KMS-11 (cell line): ENCODE results near the gene DHX35.

Source experiments
- H2AFZ ChIP-seq: fragments of 200-600 bp; sonication (generic); 2 replicates; pipeline ENCODE4 v1.6.1; 2016; ENCODE audit warnings: antibody characterized with exemption, mixed run types, low read depth
- H3K27ac ChIP-seq: fragments of 200-600 bp; sonication (generic); 2 replicates; pipeline ENCODE4 v1.6.1; 2016; ENCODE audit warnings: mild to moderate bottlenecking, mixed run types
- H3K27me3 ChIP-seq: fragments of 200-600 bp; sonication (generic); 2 replicates; pipeline ENCODE4 v1.6.1; 2017; ENCODE audit warnings: mild to moderate bottlenecking, low read depth, mixed run types, moderate library complexity; ENCODE audit not compliant: insufficient read depth
- H3K36me3 ChIP-seq: fragments of 200-600 bp; sonication (generic); 2 replicates; pipeline ENCODE4 v1.6.1; 2017; ENCODE audit warnings: mild to moderate bottlenecking, mixed run types; ENCODE audit not compliant: insufficient read depth
- H3K4me1 ChIP-seq: fragments of 200-600 bp; sonication (generic); 2 replicates; pipeline ENCODE4 v1.6.1; 2016; ENCODE audit warnings: mild to moderate bottlenecking, low read depth, mixed run types; ENCODE audit not compliant: poor library complexity, severe bottlenecking
- H3K4me2 ChIP-seq: fragments of 200-600 bp; sonication (generic); 2 replicates; pipeline ENCODE4 v1.7.0; 2016; ENCODE audit warnings: mild to moderate bottlenecking, mixed run types
- H3K4me3 ChIP-seq: fragments of 200-600 bp; sonication (generic); IDR thresholded peaks from 2 replicates; pipeline ENCODE4 v1.6.1; 2017; ENCODE audit warnings: low read depth, low read length, mixed read lengths; ENCODE audit not compliant: insufficient read depth
- H3K79me2 ChIP-seq: fragments of 200-600 bp; sonication (generic); 2 replicates; pipeline ENCODE4 v1.6.1; 2016; ENCODE audit warnings: low read depth, mixed run types; ENCODE audit not compliant: insufficient read depth
- H3K9ac ChIP-seq: fragments of 200-600 bp; sonication (generic); 2 replicates; pipeline ENCODE4 v1.6.1; 2016; ENCODE audit warnings: mild to moderate bottlenecking, mixed run types
- H4K20me1 ChIP-seq: fragments of 200-600 bp; sonication (generic); 2 replicates; pipeline ENCODE4 v1.6.1; 2016; ENCODE audit warnings: mild to moderate bottlenecking, mixed run types; ENCODE audit not compliant: insufficient read depth
- TF ChIP-seq, protein P1 (sequence below): fragments of 200-600 bp; sonication (generic); conservative IDR thresholded peaks from 2 replicates; pipeline ENCODE4 v1.6.1; 2017; ENCODE audit warnings: low read depth, mild to moderate bottlenecking, antibody characterized with exemption, low read length, moderate library complexity, mixed read lengths

The DHX35 gene

DNA sequence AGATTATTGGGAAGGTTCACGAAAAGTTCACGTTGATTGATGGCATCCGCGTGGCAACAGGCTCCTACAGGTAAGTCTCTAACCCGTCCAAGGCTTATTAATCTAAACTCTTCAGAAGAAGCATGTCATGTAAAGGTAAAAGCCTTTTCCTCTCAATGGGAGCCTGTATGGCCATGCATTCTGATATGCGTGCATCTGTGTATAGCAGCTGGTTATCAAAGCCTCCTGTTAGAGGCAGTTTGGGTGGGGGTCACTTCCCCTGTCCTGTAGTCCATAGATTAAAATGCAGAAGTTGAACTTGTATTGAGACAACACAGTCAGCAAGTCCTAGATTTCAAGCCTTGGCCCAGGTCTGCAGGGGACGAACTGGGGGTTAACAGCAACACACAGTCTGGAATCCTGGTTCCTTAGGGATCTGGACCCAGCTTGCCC lies 14.2 kb upstream of the DHX35 start:
- H3K79me2 ChIP-seq, result peaks cover 4% of the 10 kb centered on the region; the same call in 1 of the 2 replicates
- peaks cover 13% of the 10 kb centered on the region; the same call in 1 of the 2 replicates for H3K36me3 ChIP-seq
- H3K9ac ChIP-seq, result no peak overlapping the region

DNA sequence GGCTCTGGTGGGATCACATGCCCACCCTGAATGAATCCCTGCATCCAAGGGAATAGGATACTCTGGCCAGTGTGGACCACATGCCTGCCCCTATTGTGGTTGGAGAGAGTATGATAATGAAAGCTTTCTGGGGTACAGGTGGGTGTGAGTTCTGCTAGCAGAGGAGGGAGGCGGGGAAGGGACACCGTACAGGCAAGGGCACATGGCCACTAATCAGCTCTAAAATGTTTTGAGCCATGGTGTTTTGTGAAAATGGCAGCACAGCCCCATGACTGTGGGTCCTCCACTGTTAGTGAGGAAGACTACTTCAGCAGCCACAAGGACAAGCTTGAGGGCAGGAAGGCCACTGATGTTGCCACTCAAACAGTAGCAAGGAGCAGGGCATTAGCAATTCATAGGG lies 11.9 kb upstream of the DHX35 start:
- TF ChIP-seq, protein P1, sequence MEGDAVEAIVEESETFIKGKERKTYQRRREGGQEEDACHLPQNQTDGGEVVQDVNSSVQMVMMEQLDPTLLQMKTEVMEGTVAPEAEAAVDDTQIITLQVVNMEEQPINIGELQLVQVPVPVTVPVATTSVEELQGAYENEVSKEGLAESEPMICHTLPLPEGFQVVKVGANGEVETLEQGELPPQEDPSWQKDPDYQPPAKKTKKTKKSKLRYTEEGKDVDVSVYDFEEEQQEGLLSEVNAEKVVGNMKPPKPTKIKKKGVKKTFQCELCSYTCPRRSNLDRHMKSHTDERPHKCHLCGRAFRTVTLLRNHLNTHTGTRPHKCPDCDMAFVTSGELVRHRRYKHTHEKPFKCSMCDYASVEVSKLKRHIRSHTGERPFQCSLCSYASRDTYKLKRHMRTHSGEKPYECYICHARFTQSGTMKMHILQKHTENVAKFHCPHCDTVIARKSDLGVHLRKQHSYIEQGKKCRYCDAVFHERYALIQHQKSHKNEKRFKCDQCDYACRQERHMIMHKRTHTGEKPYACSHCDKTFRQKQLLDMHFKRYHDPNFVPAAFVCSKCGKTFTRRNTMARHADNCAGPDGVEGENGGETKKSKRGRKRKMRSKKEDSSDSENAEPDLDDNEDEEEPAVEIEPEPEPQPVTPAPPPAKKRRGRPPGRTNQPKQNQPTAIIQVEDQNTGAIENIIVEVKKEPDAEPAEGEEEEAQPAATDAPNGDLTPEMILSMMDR, result no peak
- no peak overlapping the region for H3K27ac ChIP-seq
- no peak overlapping the region for H3K4me3 ChIP-seq
- no peaks in the 10 kb centered on the region for H3K27me3 ChIP-seq
- H3K4me2 ChIP-seq, result no peak overlapping the region
- no peak overlapping the region for H3K9ac ChIP-seq
- H2AFZ ChIP-seq, result no peak overlapping the region
- no peaks in the 10 kb centered on the region for H4K20me1 ChIP-seq
- peaks cover 13% of the 10 kb centered on the region; the same call in 1 of the 2 replicates for H3K36me3 ChIP-seq
- H3K79me2 ChIP-seq, result no peaks in the 10 kb centered on the region
- no peaks in the 10 kb centered on the region for H3K4me1 ChIP-seq

More for the DNA sequence above, 14.2 kb upstream of the DHX35 start:
- no peak overlapping the region for H2AFZ ChIP-seq
- H3K27me3 ChIP-seq, result no peaks in the 10 kb centered on the region
- TF ChIP-seq, protein P1, result no peak
- no peak overlapping the region for H3K27ac ChIP-seq
- H4K20me1 ChIP-seq, result no peaks in the 10 kb centered on the region
- H3K4me3 ChIP-seq, result no peak overlapping the region
- no peaks in the 10 kb centered on the region for H3K4me1 ChIP-seq
- H3K4me2 ChIP-seq, result no peak overlapping the region

DNA sequence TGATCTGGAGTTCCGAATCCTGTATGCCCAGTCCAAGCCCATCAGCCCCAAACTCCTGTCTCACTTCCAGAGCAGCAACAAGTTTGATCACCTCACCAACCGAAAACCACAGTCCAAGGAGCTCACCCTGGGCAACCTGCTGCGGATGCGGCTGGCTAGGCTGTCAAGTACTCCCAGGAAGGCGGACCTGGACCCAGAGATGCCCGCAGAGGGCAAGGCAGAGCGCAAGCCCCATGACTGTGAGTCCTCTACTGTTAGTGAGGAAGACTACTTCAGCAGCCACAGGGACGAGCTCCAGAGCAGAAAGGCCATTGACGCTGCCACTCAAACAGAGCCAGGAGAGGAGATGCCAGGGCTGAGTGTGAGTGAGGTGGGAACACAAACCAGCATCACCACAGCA lies 10.5 kb upstream of the DHX35 start:
- H3K4me1 ChIP-seq, result no peaks in the 10 kb centered on the region
- H3K4me3 ChIP-seq, result no peak overlapping the region
- peaks cover 13% of the 10 kb centered on the region; the same call in 1 of the 2 replicates for H3K36me3 ChIP-seq

DNA sequence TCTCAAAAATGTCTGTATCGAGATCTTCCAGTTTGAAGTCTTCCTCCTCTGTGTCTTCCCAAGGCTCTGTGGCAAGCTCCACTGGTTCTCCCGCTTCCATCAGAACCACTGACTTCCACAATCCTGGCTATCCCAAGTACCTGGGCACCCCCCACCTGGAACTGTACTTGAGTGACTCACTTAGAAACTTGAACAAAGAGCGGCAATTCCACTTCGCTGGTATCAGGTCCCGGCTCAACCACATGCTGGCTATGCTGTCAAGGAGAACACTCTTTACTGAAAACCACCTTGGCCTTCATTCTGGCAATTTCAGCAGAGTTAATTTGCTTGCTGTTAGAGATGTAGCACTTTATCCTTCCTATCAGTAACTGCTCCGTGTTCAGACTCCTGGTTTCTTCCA lies 10.0 kb upstream of the DHX35 start:
- peaks cover 13% of the 10 kb centered on the region; the same call in 1 of the 2 replicates for H3K36me3 ChIP-seq
- no peaks in the 10 kb centered on the region for H3K4me1 ChIP-seq
- H3K4me3 ChIP-seq, result no peak overlapping the region
- H3K27me3 ChIP-seq, result no peaks in the 10 kb centered on the region
- H3K4me2 ChIP-seq, result no peak overlapping the region
- no peak overlapping the region for H3K9ac ChIP-seq
- no peaks in the 10 kb centered on the region for H3K79me2 ChIP-seq
- TF ChIP-seq, protein P1, result no peak
- no peak overlapping the region for H3K27ac ChIP-seq
- H2AFZ ChIP-seq, result no peak overlapping the region
- no peaks in the 10 kb centered on the region for H4K20me1 ChIP-seq

More for the DNA sequence above, 10.5 kb upstream of the DHX35 start:
- Histone ChIP-seq H3K27me3 (no peaks in the 10 kb centered on the region), H2AFZ (no peak overlapping the region), H3K79me2 (no peaks in the 10 kb centered on the region), H3K4me2 (no peak overlapping the region), H3K27ac (no peak overlapping the region), H4K20me1 (no peaks in the 10 kb centered on the region), H3K9ac (no peak overlapping the region)
- TF ChIP-seq, protein P1, result no peak
